GM12874 (cell line): ENCODE measurements around the gene RPS14.

Source experiments
- CTCF ChIP-seq: IDR thresholded peaks from 2 replicates; pipeline ENCODE4 v1.5.1; 2011; ENCODE audit warnings: low read depth, mild to moderate bottlenecking, control low read depth, low read length, moderate library complexity; ENCODE audit not compliant: insufficient read depth

The RPS14 gene

GRCh38 chr5:150394131-150394530, 55.4 kb downstream of the RPS14 start:
- TF ChIP-seq CTCF: no peak

GRCh38 chr5:150393096-150393645, 56.4 kb downstream of the RPS14 start:
- no peak for TF ChIP-seq CTCF

GRCh38 chr5:150392680-150393079, 56.9 kb downstream of the RPS14 start:
- TF ChIP-seq CTCF: no peak
